Naive thymus-derived CD8-positive, alpha-beta T cell (primary cell): ENCODE results near the gene DCLK2. TPM values are rescaled to one million over a fixed set of nuclear protein-coding genes. Genes with fewer than 3 reads are reported as not detected.

Experiments used
- ATAC-seq, 2 donors: fragments of 150-1000 bp; cut with Tn5 transposase in 1 of 2; sonication (Bioruptor Pico), chemical (Tn5 transposase) in 1 of 2; 1 replicate in 1 of 2; 2 replicates in 1 of 2; pipeline ENCODE4 v1.10.0; 2021; ENCODE audit warnings: mild to moderate bottlenecking in 2 of 2, moderate library complexity in 2 of 2
- POLR2A ChIA-PET: fragments of 350-600 bp; sonication (Branson Sonifier 250); formaldehyde crosslinking; loops from one replicate; lab custom pipeline; 2021; ENCODE audit warnings: antibody characterized with exemption; lab: Charles Lee
- DNase-seq, 10 donors: peaks; one replicate each; pipeline versions ENCODE4 v3.0.0 to v3.0.0-alpha.2; 2020 to 2022
- H3K27ac Mint-ChIP-seq, 10 donors: one replicate each; pipeline ENCODE4 v1.8.0; 2020 to 2022; ENCODE audit warnings: mild to moderate bottlenecking in 10 of 10, mixed read lengths in 10 of 10, moderate library complexity in 4 of 10, inconsistent platforms in 1 of 10
- H3K27me3 Mint-ChIP-seq, 5 donors: one replicate each; pipeline ENCODE4 v1.8.0; 2021 to 2022; ENCODE audit warnings: mixed read lengths in 5 of 5
- H3K36me3 Mint-ChIP-seq, 3 donors: one replicate each; pipeline ENCODE4 v1.8.0; 2020 to 2022; ENCODE audit warnings: mixed read lengths in 3 of 3, mild to moderate bottlenecking in 2 of 3, inconsistent platforms in 1 of 3
- H3K4me1 Mint-ChIP-seq, 4 donors: one replicate each; pipeline ENCODE4 v1.8.0; 2021 to 2022; ENCODE audit warnings: mixed read lengths in 4 of 4
- H3K4me3 Mint-ChIP-seq, 10 donors: one replicate each; pipeline ENCODE4 v1.8.0; 2020 to 2022; ENCODE audit warnings: mild to moderate bottlenecking in 10 of 10, mixed read lengths in 10 of 10, moderate library complexity in 6 of 10, inconsistent platforms in 1 of 10
- H3K9me3 Mint-ChIP-seq, 9 donors: one replicate each; pipeline ENCODE4 v1.8.0; 2020 to 2022; ENCODE audit warnings: mixed read lengths in 9 of 9, mild to moderate bottlenecking in 3 of 9, inconsistent platforms in 1 of 9, moderate library complexity in 1 of 9
- polyA plus RNA-seq, 3 donors: library from polyadenylated mRNA; unstranded; fragments of 300-500 nt; fragmentation: Illumina TruSeq; gene quantifications; one replicate each; pipeline ENCODE4 v1.2.3, GENCODE V29; 2021
- total RNA-seq, 8 experiments: library from RNA in 2 of 8; stranded (reverse) in 2 of 8; gene quantifications; one replicate each; pipeline ENCODE4 v1.2.3 and lab custom pipeline; 2021 to 2026

Gene DCLK2
- total and polyA plus RNA-seq, 5 experiments from 2014 or later = 0.20 TPM; not detected in 4

- ATAC-seq (no peak), DNase-seq (no peak)
- H3K9me3 Mint-ChIP-seq = peaks cover 0 to 5% (median 0%) of the 10 kb centered on the region in 9 donors
- no peak overlapping the region for H3K27ac Mint-ChIP-seq
- peak overlapping the region in 1 of 10 donors; percentile 22 for H3K4me3 Mint-ChIP-seq
- peaks cover 0 to 12% (median 0%) of the 10 kb centered on the region in 4 donors for H3K4me1 Mint-ChIP-seq
- POLR2A ChIA-PET = no interaction called here
- H3K27me3 Mint-ChIP-seq = peaks cover 5 to 24% (median 10%) of the 10 kb centered on the region in 5 donors
- H3K36me3 Mint-ChIP-seq = no peaks in the 10 kb centered on the region
These were observed 48.1 kb downstream of the DCLK2 start for GRCh38 chr4:150126201-150126863.

GRCh38 chr4:150126864-150127203 is 48.6 kb downstream of the DCLK2 start:
- Mint-ChIP-seq H3K4me1 (peaks cover 0 to 12% (median 0%) of the 10 kb centered on the region in 4 donors), H3K36me3 (no peaks in the 10 kb centered on the region), H3K4me3 (peak overlapping the region in 1 of 10 donors; percentile 22), H3K9me3 (peaks cover 0 to 5% (median 0%) of the 10 kb centered on the region in 9 donors), H3K27ac (no peak overlapping the region), H3K27me3 (peaks cover 5 to 24% (median 10%) of the 10 kb centered on the region in 5 donors)
- POLR2A ChIA-PET = no interaction called here
- DNase-seq = no peak
- ATAC-seq = no peak

DNA sequence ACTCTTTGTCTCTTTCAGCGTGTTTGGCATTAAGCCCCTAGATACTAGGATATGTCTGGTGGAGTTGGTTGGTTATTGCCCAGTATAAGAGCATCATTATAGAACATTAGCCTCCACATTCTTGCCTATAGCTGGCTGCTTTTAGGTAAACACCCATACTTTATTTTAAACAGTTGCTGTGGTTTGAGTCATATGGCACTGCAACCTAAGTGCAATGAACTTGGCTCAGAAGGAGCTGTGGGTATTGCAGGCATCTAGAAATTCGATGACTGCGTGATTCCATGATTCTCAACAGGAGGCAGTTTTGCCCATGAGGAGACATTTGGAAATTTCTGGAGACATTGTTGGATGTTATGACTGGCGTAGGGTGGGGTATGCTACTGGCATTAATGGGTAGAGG is 49.5 kb downstream of the DCLK2 start:
- Mint-ChIP-seq H3K4me1 (peaks cover 0 to 12% (median 0%) of the 10 kb centered on the region in 4 donors), H3K4me3 (no peak overlapping the region), H3K9me3 (peaks cover 0 to 3% (median 0%) of the 10 kb centered on the region in 9 donors), H3K36me3 (no peaks in the 10 kb centered on the region), H3K27me3 (peaks cover 3 to 24% (median 10%) of the 10 kb centered on the region in 5 donors), H3K27ac (no peak overlapping the region)
- no peak for DNase-seq
- no peak for ATAC-seq
- POLR2A ChIA-PET = no interaction called here

- H3K27ac Mint-ChIP-seq = no peak overlapping the region
- peaks cover 0 to 3% (median 0%) of the 10 kb centered on the region in 9 donors for H3K9me3 Mint-ChIP-seq
- H3K27me3 Mint-ChIP-seq = peaks cover 5 to 24% (median 15%) of the 10 kb centered on the region in 5 donors
- DNase-seq (no peak), ATAC-seq (no peak)
- H3K4me3 Mint-ChIP-seq = no peak overlapping the region
- H3K36me3 Mint-ChIP-seq = no peaks in the 10 kb centered on the region
- POLR2A ChIA-PET = no interaction called here
- peaks cover 0 to 10% (median 3%) of the 10 kb centered on the region in 4 donors for H3K4me1 Mint-ChIP-seq
These were observed 52.7 kb downstream of the DCLK2 start for GRCh38 chr4:150130933-150131332.

GRCh38 chr4:150131581-150132228 is 53.5 kb downstream of the DCLK2 start:
- H3K36me3 Mint-ChIP-seq = no peaks in the 10 kb centered on the region
- peaks cover 5 to 24% (median 15%) of the 10 kb centered on the region in 5 donors for H3K27me3 Mint-ChIP-seq
- peaks cover 0 to 5% (median 1%) of the 10 kb centered on the region in 4 donors for H3K4me1 Mint-ChIP-seq
- peaks cover 0 to 3% (median 0%) of the 10 kb centered on the region in 9 donors for H3K9me3 Mint-ChIP-seq
- no peak overlapping the region for H3K27ac Mint-ChIP-seq
- no peak overlapping the region for H3K4me3 Mint-ChIP-seq
- no peak for DNase-seq
- no peak for ATAC-seq
- POLR2A ChIA-PET = no interaction called here

DNA sequence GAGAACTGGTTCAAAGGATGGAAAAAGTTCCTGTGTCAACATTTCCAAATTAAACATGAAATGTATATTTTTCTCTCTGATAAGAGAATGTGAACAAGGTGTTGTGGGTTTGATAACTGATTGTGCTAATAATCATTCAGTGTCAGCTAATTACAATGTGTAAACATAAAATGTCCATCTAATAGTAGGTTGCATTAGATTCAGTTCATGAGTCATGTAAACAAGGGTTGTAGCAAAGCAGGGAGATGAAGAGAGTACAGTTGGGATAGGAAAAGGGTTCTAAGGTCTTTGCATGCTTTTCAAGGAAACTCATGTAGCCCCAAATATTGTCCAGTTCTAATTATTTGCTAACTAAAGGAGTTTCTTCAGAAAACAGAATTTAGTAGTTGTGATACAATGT is 55.4 kb downstream of the DCLK2 start:
- H3K9me3 Mint-ChIP-seq = peaks cover 0 to 3% (median 0%) of the 10 kb centered on the region in 9 donors
- H3K4me3 Mint-ChIP-seq = no peak overlapping the region
- H3K36me3 Mint-ChIP-seq = no peaks in the 10 kb centered on the region
- ATAC-seq (no peak), DNase-seq (no peak)
- H3K4me1 Mint-ChIP-seq = peaks cover 0 to 5% (median 0%) of the 10 kb centered on the region in 4 donors
- POLR2A ChIA-PET = no interaction called here
- peaks cover 4 to 14% (median 9%) of the 10 kb centered on the region in 5 donors for H3K27me3 Mint-ChIP-seq
- no peak overlapping the region for H3K27ac Mint-ChIP-seq

DNA sequence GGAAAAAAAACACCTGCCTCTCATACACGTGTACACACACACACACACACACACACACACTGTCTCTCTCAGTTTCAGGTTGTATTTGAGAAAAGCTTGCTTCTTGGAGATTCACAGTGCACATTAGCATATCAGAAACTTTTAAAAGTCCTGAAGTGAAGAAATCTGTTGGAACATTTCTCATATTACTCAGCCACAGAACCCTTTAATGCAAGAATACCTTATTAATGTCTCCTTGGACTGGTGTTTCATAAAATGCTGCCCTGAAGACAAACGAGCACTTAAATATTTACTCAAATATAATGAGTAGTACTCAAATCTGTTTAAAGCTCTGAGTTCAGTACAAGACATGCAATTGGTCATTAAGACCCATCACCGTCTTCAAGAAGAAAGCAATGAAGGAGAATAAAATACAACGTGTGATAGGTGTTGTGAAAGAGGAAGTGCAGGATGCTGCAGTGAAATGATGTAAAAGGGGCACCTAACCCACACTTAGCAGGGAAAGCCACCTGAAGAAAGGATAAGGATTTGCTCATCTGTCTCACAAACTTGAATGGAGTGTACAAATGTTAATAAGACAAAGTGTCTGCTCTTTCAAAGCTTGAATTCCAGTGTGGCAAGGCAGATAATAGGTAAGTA is 57.0 kb downstream of the DCLK2 start:
- no peak overlapping the region for H3K27ac Mint-ChIP-seq
- H3K9me3 Mint-ChIP-seq = peaks cover 0 to under 1% (median 0%) of the 10 kb centered on the region in 9 donors
- H3K4me1 Mint-ChIP-seq = peaks cover 0 to 5% (median 0%) of the 10 kb centered on the region in 4 donors
- DNase-seq (no peak), ATAC-seq (peak in 1 of 2 donors; percentile 6)
- H3K27me3 Mint-ChIP-seq = peaks cover 3 to 9% (median 6%) of the 10 kb centered on the region in 5 donors
- no peaks in the 10 kb centered on the region for H3K36me3 Mint-ChIP-seq
- no peak overlapping the region for H3K4me3 Mint-ChIP-seq
- POLR2A ChIA-PET = no interaction called here

DNA sequence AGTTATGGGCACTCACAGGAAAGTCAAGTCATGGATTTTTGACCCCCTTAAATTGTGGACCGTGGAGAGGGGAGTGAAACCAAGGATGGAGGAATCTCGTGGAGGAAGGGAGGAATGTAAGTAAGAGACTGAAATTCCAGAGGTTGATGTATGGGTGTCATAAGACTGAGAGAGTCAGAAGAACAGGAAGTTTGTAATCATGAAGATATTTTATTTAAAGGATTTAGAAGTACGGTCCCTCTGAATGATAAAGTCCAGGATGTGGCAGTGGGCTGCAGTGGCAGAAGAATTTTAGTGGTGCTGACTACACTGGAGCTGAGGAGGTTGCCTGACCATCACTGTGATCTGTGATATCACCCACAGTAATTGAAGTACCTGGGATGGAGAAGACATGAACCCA is 57.8 kb downstream of the DCLK2 start:
- H3K4me1 Mint-ChIP-seq = peaks cover 0 to 5% (median 0%) of the 10 kb centered on the region in 4 donors
- no peaks in the 10 kb centered on the region for H3K36me3 Mint-ChIP-seq
- no peak overlapping the region for H3K4me3 Mint-ChIP-seq
- no peaks in the 10 kb centered on the region for H3K9me3 Mint-ChIP-seq
- peak in 1 of 2 donors; percentile 10 for ATAC-seq
- H3K27me3 Mint-ChIP-seq = peaks cover 0 to 5% (median 3%) of the 10 kb centered on the region in 5 donors
- H3K27ac Mint-ChIP-seq = no peak overlapping the region
- no peak for DNase-seq
- POLR2A ChIA-PET = no interaction called here

- Mint-ChIP-seq H3K27ac (no peak overlapping the region), H3K36me3 (no peaks in the 10 kb centered on the region), H3K4me1 (peaks cover 0 to 5% (median 0%) of the 10 kb centered on the region in 4 donors), H3K27me3 (peaks cover 0 to 5% (median 3%) of the 10 kb centered on the region in 5 donors), H3K9me3 (no peaks in the 10 kb centered on the region), H3K4me3 (no peak overlapping the region)
- POLR2A ChIA-PET = no interaction called here
- ATAC-seq (no peak), DNase-seq (no peak)
These were observed 58.2 kb downstream of the DCLK2 start for GRCh38 chr4:150136481-150136880.

GRCh38 chr4:150139297-150139865 is 61.1 kb downstream of the DCLK2 start:
- Mint-ChIP-seq H3K27me3 (no peaks in the 10 kb centered on the region), H3K27ac (no peak overlapping the region), H3K36me3 (no peaks in the 10 kb centered on the region), H3K9me3 (peaks cover 0 to 10% (median 0%) of the 10 kb centered on the region in 9 donors), H3K4me1 (peaks cover 0 to 5% (median 0%) of the 10 kb centered on the region in 4 donors), H3K4me3 (no peak overlapping the region)
- ATAC-seq = no peak
- POLR2A ChIA-PET = no interaction called here
- no peak for DNase-seq

GRCh38 chr4:150140774-150141400 is 62.6 kb downstream of the DCLK2 start:
- POLR2A ChIA-PET = no interaction called here
- Mint-ChIP-seq H3K27me3 (peaks cover 0 to 9% (median 0%) of the 10 kb centered on the region in 5 donors), H3K36me3 (no peaks in the 10 kb centered on the region), H3K4me1 (no peaks in the 10 kb centered on the region), H3K27ac (no peak overlapping the region), H3K4me3 (no peak overlapping the region), H3K9me3 (peaks cover 0 to 15% (median 0%) of the 10 kb centered on the region in 9 donors)
- no peak for DNase-seq
- ATAC-seq = no peak

DNA sequence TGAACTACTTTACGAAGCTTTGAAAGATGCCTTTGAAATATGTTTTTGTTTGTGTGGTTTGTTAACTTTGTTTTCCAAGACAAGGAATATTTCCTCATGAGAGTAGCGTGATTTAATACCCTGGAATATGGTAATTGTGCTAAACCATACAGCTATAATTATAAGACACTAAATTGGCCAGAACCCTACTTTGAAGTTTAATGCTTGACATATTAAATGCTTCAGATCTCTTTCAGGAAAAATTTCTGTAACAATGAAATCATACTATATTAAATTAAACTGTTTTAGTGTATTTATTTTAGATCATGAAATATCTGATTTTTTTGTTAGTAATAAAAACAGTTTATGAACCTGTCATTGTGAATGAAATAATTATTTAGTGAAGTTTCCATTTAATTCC is 63.5 kb downstream of the DCLK2 start:
- Mint-ChIP-seq H3K4me3 (no peak overlapping the region), H3K36me3 (no peaks in the 10 kb centered on the region), H3K9me3 (peaks cover 0 to 15% (median 0%) of the 10 kb centered on the region in 9 donors), H3K4me1 (no peaks in the 10 kb centered on the region), H3K27me3 (peaks cover 0 to 9% (median under 1%) of the 10 kb centered on the region in 5 donors), H3K27ac (no peak overlapping the region)
- DNase-seq (no peak), ATAC-seq (no peak)
- POLR2A ChIA-PET = no interaction called here
